IPS-18c (cell line): ENCODE results near the gene SNX8.

Experiments
- H3K4me3 ChIP-seq: 2 replicates; pipeline ENCODE4 v1.7.0; 2013; ENCODE audit warnings: low read depth, mild to moderate bottlenecking, low read length, moderate library complexity; ENCODE audit not compliant: insufficient read depth
- H3K9me3 ChIP-seq: one replicate; pipeline ENCODE4 v1.6.1; 2013; ENCODE audit warnings: mild to moderate bottlenecking, low read length, moderate library complexity; ENCODE audit not compliant: control insufficient read depth, insufficient read depth

Gene SNX8

DNA sequence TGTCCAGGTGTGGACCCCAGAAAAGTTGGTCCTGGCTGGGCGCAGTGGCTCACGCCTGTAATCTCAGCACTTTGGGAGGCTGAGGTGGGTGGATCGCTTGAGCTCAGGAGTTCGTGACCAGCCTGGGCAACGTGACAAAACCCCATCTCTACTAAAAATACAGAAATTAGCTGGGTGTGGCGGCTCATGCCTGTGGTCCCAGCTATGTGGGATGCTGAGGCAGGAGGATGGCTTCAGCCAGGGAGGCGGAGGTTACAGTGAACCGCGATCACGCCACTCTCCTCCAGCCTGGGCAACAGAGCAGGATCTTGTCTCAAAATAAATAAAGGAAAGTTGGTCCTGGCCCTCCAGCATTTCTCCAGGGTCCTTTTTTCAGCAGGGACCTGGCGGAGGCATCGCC, 70.8 kb downstream of the SNX8 start:
- Histone ChIP-seq H3K4me3 (no peak overlapping the region), H3K9me3 (peaks cover 2% of the 10 kb centered on the region)

GRCh38 chr7:2242541-2243429, 71.5 kb downstream of the SNX8 start:
- Histone ChIP-seq H3K4me3 (peak overlapping the region; percentile 95), H3K9me3 (peaks cover 2% of the 10 kb centered on the region)

DNA sequence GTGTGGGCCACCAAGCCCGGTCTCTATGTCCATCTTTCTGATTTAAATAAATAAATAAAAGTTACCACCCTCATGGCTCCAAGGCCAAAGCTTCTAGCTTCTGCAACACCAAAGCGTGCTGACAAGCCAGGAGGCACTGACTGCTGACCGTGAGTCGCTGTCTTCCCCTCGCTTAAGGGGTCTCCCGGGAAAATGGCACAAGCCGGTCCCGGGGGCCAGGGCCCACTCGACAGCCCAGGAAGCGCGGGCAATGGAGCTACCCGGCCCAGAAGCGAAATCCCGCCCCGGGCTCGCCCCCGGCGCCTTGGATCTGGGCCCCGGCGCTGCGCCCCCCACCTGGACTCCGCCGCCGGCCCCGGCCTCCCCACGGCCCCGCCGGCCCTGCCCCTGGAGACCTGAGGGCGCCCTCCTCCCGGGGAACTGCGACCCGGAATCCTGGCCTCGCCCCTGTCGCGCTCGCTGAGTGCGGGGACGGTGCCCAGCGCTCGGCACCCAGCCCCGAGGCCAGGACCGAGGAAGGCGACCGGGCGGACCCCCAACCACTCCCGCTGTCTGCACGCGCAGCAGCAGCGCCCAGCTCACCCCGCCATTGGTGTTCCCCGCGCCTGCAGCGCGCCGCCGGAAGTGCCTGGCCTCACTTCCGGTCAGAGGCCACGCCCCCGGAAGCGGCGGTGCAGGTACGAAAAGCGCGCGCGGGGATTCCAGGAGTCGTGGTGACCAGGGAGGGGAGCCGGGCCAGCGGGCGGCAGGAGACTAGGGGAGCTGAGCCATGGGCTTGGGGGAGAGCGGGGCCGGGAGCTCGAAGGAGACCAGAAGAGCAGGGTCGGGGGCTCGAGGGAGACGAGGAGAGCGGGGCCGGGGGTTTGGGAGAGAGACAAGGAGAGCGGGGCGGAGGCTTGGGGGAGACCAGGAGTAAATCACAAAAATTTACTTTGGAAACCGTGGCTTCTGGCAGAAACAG, 72.4 kb downstream of the SNX8 start, which contains the start of the genes MRM2 and NUDT1:
MRM2 (minus strand) TSS at position 626 of the 961 bp plus-strand sequence; CDS start at position 590, 36 bp downstream.
NUDT1 (plus strand) TSS at position 647 of the 961 bp plus-strand sequence. CDS start 2,349 bp downstream, outside the sequence.
- peak within 1 kb of the TSS; percentile 95 for H3K4me3 ChIP-seq
- peaks cover 2% of the 10 kb centered on the region for H3K9me3 ChIP-seq

- Histone ChIP-seq H3K4me3 (no peak overlapping the region), H3K9me3 (peaks cover 2% of the 10 kb centered on the region)
Observed at GRCh38 chr7:2239242-2239641, 75.0 kb downstream of the SNX8 start.

DNA sequence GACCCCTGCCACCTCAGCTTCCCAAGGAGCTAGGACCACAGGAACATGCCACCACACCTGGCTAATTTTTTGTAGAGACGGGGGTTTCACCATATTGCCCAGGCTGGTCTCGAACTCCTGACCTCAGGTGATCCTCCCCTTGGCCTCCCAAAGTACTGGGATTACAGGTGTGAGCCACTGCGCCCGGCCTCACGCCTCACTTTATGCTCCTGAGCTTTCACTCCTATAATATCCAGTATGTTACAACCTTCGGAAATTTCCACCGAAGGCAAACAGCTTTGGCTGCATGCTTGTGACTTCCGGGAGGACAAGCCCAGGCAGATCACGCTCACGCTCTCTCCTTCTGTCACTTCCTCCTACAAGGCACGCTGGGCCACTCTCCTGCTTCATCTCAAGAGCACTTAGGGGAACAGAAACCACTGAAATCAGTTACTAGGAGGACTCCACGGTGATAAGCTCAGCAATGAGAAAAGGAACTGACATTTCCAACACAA, 77.1 kb downstream of the SNX8 start:
- Histone ChIP-seq H3K4me3 (no peak overlapping the region), H3K9me3 (peaks cover 1% of the 10 kb centered on the region)

DNA sequence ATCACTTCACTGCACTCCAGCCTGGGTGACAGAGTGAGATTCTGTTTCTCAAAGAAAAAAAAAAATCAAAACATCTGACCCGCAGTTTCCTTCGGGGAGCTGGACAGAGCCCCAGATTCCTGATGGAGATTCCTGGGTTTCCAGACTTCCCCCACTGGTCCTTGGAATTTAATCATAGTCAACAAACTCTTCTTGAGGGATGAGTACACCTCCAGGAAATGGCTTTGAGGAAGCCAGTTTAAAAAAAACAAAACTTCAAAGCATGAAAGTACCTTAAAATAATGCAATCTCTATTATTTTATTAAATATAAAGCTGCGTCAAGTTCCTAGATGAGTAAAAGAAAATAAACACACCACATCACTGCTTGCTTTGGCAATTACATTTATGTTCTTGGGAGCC, 80.3 kb downstream of the SNX8 start:
- no peak overlapping the region for H3K4me3 ChIP-seq
- H3K9me3 ChIP-seq = no peaks in the 10 kb centered on the region

DNA sequence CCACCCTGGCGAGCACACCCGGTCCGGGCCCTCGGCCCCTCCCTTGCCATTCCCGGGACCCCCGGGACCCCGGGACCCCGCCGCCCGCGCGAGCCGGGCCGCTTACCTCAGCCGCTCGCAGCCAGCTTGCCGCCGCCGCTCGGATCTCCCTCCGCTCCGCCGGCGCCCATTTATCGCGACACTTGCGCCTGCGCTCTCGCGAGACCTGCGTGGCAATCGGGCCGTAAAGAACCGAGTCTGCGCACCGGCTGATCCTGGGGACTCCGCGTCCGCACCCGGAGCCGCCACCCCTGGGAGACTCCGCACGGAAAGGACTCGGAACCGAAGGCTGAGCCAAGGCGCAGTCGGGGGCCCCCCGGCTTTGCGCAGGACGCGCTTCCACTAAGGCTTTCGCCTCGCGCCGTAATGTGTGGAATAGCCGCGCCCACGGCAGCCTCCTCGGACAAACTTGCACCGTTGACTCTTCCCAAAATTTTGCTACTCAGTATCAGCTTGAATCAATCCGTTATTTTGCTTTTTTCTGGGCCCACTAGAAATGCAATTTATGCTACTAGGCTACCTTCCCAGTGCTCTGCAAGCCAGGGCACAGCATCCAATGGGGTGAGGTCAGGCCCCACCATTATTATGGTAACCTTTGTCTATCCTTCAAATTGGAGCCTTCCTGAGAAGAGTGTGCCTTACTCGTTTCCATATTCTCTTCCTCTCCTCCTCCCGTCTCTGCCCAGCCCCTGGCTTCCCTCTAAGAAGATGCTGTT, 81.3 kb downstream of the SNX8 start, which contains the start of gene MAD1L1:
MAD1L1 (minus strand) TSS at position 180 of the 755 bp plus-strand sequence. CDS start 2,812 bp downstream, outside the sequence.
- Histone ChIP-seq H3K9me3 (no peaks in the 10 kb centered on the region), H3K4me3 (peak within 1 kb of the TSS; percentile 85)

- H3K4me3 ChIP-seq = peak overlapping the region; percentile 85
- H3K9me3 ChIP-seq = no peaks in the 10 kb centered on the region
Observed at GRCh38 chr7:2231992-2232765, 82.1 kb downstream of the SNX8 start.

GRCh38 chr7:2230882-2231281, 83.4 kb downstream of the SNX8 start:
- Histone ChIP-seq H3K9me3 (no peaks in the 10 kb centered on the region), H3K4me3 (no peak overlapping the region)

- Histone ChIP-seq H3K4me3 (no peak overlapping the region), H3K9me3 (no peaks in the 10 kb centered on the region)
Observed at GRCh38 chr7:2230226-2230625, 84.0 kb downstream of the SNX8 start.

DNA sequence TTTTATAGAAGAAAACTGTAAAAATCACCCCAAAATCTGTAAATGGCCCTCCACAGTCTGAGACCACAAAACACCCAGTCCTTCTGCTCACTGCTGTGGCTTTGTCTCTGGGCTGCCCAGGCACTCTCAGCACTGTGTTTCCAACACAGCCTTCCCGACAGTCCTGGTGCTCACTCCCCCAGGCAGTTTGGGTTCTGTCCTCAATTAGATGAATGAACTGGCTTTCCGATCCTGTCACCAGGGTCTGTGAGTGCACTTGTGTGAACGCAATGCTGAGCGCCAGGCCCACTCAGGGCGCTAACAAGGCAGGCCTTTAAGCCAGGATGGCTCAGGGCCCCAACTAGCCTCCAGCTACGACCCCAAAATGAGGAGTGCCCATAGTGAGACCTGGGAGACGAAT, 84.8 kb downstream of the SNX8 start:
- no peak overlapping the region for H3K4me3 ChIP-seq
- H3K9me3 ChIP-seq = no peaks in the 10 kb centered on the region

- Histone ChIP-seq H3K4me3 (no peak overlapping the region), H3K9me3 (no peaks in the 10 kb centered on the region)
Observed at GRCh38 chr7:2228921-2229320, 85.3 kb downstream of the SNX8 start.

GRCh38 chr7:2227699-2228098, 86.5 kb downstream of the SNX8 start:
- Histone ChIP-seq H3K4me3 (no peak overlapping the region), H3K9me3 (no peaks in the 10 kb centered on the region)

DNA sequence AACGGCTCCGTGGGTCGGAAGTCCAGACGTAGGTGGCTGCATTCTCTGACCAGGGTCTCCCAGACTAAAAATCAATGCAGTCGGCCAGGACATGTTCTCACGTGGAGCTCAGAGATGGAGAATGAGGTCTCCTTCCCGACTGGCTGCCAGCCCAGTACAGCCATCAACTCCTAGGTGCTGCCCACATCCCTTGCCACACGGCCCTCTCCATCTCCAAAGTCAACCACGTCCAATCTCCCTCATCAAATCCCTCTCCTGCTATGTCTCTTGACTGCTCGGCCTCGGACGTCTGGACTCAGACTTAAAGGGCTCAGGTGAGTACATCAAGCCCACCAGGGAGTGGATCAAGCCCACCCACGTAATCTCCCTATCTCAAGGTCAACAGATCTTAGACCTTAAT, 88.4 kb downstream of the SNX8 start:
- H3K9me3 ChIP-seq = no peaks in the 10 kb centered on the region

GRCh38 chr7:2225336-2225735, 88.9 kb downstream of the SNX8 start:
- Histone ChIP-seq H3K9me3 (no peaks in the 10 kb centered on the region), H3K4me3 (no peak overlapping the region)

More for the DNA sequence above, 88.4 kb downstream of the SNX8 start:
- H3K4me3 ChIP-seq = no peak overlapping the region; the same call in 1 of the 2 replicates

DNA sequence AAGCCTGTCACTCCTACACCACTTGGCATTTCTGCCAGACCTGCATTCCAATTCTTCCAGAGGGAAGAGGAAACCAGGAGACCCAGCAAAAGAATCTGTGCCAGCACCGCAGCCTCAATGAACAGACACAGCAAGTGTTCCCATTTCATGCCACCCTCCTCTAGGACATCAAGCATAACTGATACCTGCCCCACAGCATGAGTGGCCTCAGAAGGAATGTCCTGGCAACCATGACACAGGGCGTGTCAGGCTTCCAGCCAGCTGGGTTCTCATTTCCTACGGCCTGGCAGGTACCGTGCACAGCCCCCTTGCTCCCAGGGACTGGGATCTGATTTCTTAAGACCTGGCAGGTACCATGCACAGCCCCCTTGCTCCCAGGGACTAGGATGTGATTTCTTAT, 89.3 kb downstream of the SNX8 start:
- Histone ChIP-seq H3K4me3 (no peak overlapping the region), H3K9me3 (no peaks in the 10 kb centered on the region)
